ENCODE measurements around the gene SH2D5. TPM values are rescaled to one million over a fixed set of nuclear protein-coding genes. Genes with fewer than 3 reads are reported as not detected.
"Not testable (repeated sequence)": the region's sequence is repeated elsewhere in the genome, so short reads cannot be mapped to it uniquely, and the experiment has no call there.

Gene SH2D5
- total and polyA plus RNA-seq, 12 donors = 0.15 to 6.4 (median 0.20) TPM; not detected in 8

DNA sequence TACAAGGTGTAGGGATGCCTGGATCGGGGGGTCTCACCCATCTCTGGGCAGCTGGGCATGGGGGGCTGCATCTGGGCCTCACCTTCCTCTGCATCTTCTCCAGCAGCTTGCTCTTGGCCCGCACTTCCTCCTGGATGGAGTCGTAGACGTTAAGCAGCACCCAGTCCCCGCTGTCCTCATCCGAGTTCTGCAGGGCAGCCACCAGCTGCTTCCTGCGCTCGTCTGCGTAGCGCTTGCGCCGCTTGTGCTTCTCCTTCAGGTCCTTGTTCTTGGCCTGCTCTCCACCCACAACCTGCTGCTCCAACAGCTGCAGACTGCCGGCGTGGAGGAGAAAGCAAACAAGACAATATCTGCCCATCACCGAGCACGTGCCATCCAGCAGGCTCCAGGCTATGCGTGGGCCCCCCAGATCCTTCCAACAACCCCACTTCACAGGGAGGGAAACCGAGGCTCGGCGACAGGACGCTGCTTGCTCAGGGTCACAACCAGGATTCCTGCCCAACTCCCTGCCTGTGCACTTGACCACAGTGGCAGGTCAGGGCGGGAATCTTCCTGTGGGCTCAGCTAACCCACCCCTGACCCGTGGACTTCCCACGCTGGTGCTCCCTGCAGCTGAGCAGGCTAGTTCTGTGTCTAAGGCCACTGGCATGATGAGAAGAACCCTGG lies 49.8 kb downstream of the SH2D5 start:
- DNase-seq = peak in 1 of 2 donors; percentile 47
- peak in 2 of 8 donors; percentile 18 to 22 for ATAC-seq
- peak overlapping the region in 5 of 10 donors; percentile 19 to 96 (median 92) for H3K27ac ChIP-seq
- 63 to 72% methylated on average over 24 of the region's 24 CpGs for WGBS, 2 donors
- H3K4me1 ChIP-seq = peaks cover 0 to 50% (median 30%) of the 10 kb centered on the region in 9 donors
- H3K27me3 ChIP-seq = no peaks in the 10 kb centered on the region
- no peaks in the 10 kb centered on the region for H3K9me3 ChIP-seq
- H3K36me3 ChIP-seq = peaks cover 0 to 34% (median 0%) of the 10 kb centered on the region in 9 donors
- peak overlapping the region in 5 of 10 donors; percentile 2 to 63 (median 59) for H3K4me3 ChIP-seq
- TF ChIP-seq, protein P1, sequence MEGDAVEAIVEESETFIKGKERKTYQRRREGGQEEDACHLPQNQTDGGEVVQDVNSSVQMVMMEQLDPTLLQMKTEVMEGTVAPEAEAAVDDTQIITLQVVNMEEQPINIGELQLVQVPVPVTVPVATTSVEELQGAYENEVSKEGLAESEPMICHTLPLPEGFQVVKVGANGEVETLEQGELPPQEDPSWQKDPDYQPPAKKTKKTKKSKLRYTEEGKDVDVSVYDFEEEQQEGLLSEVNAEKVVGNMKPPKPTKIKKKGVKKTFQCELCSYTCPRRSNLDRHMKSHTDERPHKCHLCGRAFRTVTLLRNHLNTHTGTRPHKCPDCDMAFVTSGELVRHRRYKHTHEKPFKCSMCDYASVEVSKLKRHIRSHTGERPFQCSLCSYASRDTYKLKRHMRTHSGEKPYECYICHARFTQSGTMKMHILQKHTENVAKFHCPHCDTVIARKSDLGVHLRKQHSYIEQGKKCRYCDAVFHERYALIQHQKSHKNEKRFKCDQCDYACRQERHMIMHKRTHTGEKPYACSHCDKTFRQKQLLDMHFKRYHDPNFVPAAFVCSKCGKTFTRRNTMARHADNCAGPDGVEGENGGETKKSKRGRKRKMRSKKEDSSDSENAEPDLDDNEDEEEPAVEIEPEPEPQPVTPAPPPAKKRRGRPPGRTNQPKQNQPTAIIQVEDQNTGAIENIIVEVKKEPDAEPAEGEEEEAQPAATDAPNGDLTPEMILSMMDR (IDR thresholded peaks at IDR 0.05) = no peak
- intact Hi-C loops (cut with DNase I) = no loop called here

DNA sequence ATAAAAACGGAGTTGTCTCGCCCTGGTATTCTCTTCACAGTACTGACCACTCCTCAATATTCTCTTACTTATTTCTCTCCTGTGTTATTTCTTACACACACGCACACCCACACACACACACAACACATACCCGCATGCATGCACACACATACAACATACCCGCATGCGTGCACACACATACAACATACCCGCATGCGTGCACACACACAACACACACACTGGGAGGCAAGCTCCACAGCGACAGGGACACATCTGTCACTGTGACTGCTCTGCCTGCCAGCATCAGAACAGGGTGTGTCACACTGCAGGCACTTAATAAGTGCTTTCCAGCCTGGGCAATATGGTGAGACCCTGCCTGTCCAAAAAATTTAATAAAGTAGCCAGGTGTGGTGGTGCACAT lies 50.5 kb downstream of the SH2D5 start:
- no peaks in the 10 kb centered on the region for H3K27me3 ChIP-seq
- ATAC-seq (no peak), DNase-seq (no peak)
- no peaks in the 10 kb centered on the region for H3K9me3 ChIP-seq
- H3K27ac ChIP-seq = peak overlapping the region in 2 of 10 donors; percentile 19 to 91
- peaks cover 0 to 50% (median 30%) of the 10 kb centered on the region in 9 donors for H3K4me1 ChIP-seq
- peaks cover 0 to 41% (median 0%) of the 10 kb centered on the region in 9 donors for H3K36me3 ChIP-seq
- TF ChIP-seq, protein P1 (IDR thresholded peaks at IDR 0.05) = no peak
- intact Hi-C loops (cut with DNase I) = no loop called here
- 91 to 95% methylated on average over 9 of the region's 9 CpGs for WGBS, 2 donors
- peak overlapping the region in 2 of 10 donors; percentile 59 to 60 for H3K4me3 ChIP-seq

GRCh38 chr1:20680269-20680668 lies 52.2 kb downstream of the SH2D5 start:
- 80 to 90% methylated on average over 5 of the region's 5 CpGs for WGBS, 2 donors

GRCh38 chr1:20678599-20678998 lies 53.9 kb downstream of the SH2D5 start:
- DNase-seq = no peak
- Histone ChIP-seq H3K27ac (no peak overlapping the region), H3K27me3 (no peaks in the 10 kb centered on the region), H3K36me3 (peaks cover 0 to 62% (median 0%) of the 10 kb centered on the region in 9 donors), H3K4me3 (no peak overlapping the region), H3K4me1 (peaks cover 0 to 25% (median 13%) of the 10 kb centered on the region in 9 donors), H3K9me3 (no peaks in the 10 kb centered on the region)
- whole genome bisulfite sequencing, 2 donors = 88% methylated on average over 6 of the region's 6 CpGs
- intact Hi-C loops (cut with DNase I) = no loop called here
- no peak for ATAC-seq
- TF ChIP-seq, protein P1 (IDR thresholded peaks at IDR 0.05) = no peak

More at GRCh38 chr1:20680269-20680668, 52.2 kb downstream of the SH2D5 start:
- ATAC-seq (no peak), DNase-seq (no peak)
- peaks cover 0 to 39% (median 21%) of the 10 kb centered on the region in 9 donors for H3K4me1 ChIP-seq
- TF ChIP-seq, protein P1 (IDR thresholded peaks at IDR 0.05) = no peak
- no peaks in the 10 kb centered on the region for H3K9me3 ChIP-seq
- H3K27me3 ChIP-seq = no peaks in the 10 kb centered on the region
- intact Hi-C loops (cut with DNase I) = no loop called here
- H3K27ac ChIP-seq = no peak overlapping the region
- H3K36me3 ChIP-seq = peaks cover 0 to 52% (median 0%) of the 10 kb centered on the region in 9 donors
- no peak overlapping the region for H3K4me3 ChIP-seq

- H3K9me3 ChIP-seq; ATAC-seq; H3K4me3 ChIP-seq; intact Hi-C loops (cut with DNase I); H3K4me1 ChIP-seq; DNase-seq; H3K27ac ChIP-seq; H3K27me3 ChIP-seq: not testable (repeated sequence)
- H3K36me3 ChIP-seq = peaks cover 0 to 70% (median 5%) of the 10 kb centered on the region in 9 donors
- WGBS, 2 donors = 92 to 95% methylated on average over 11 of the region's 11 CpGs
Measured at GRCh38 chr1:20673626-20674025, 58.9 kb downstream of the SH2D5 start.
